GM12891 (cell line): ENCODE data around the gene NDST4.

Experiments
- DNase-seq: peaks from one replicate; pipeline ENCODE4 v3.0.0; 2011; ENCODE audit warnings: low spot score; ENCODE audit not compliant: insufficient read length
- FAIRE-seq: peaks from 2 replicates; lab custom pipeline; 2011; peaks lifted over from hg19 to GRCh38; lab: Jason Lieb, UNC
- PAX5 ChIP-seq: IDR thresholded peaks from 2 replicates; pipeline ENCODE4 v1.6.1; 2011; ENCODE audit warnings: low read length, moderate library complexity, mild to moderate bottlenecking; ENCODE audit not compliant: insufficient read depth, severe bottlenecking
- POLR2A ChIP-seq: IDR thresholded peaks from 2 replicates; pipeline ENCODE4 v1.6.1; 2011; ENCODE audit warnings: low read depth, low read length, control low read depth
- POLR2AphosphoS5 ChIP-seq: IDR thresholded peaks from 2 replicates; pipeline ENCODE4 v1.6.1; 2011; ENCODE audit warnings: low read depth, low read length, control low read depth
- POU2F2 ChIP-seq: IDR thresholded peaks from 2 replicates; pipeline ENCODE4 v1.6.1; 2011; ENCODE audit warnings: low read depth, mild to moderate bottlenecking, control low read depth, low read length, moderate library complexity
- SPI1 ChIP-seq: IDR thresholded peaks from 2 replicates; pipeline ENCODE4 v1.6.1; 2011; ENCODE audit warnings: low read depth, low read length, control low read depth
- TAF1 ChIP-seq: IDR thresholded peaks from 2 replicates; pipeline ENCODE4 v1.6.1; 2011; ENCODE audit warnings: low read depth, low read length, control low read depth

Gene NDST4

DNA sequence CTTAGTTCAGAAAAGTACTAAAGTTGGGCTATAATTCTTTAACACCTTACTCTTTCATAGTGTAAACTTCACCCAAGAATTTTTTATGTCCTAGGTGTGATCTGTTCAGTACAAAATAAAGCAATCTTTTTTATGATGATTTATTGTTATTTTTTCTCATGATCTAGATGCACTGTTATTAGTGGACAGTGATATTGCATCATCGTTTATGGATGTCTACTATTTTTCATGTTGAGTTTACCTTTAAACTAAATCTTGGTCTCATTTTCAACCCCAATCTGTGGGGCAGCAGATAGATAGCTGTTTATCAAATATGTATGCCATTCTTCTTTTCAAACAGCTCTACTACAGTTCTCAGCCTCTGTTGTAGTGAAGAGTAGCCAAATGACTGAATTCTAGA lies 299.5 kb downstream of the NDST4 start:
- DNase-seq (no peak), FAIRE-seq (no peak)
- no peak for TF ChIP-seq POLR2AphosphoS5
- no peak for TF ChIP-seq SPI1
- no peak for TF ChIP-seq POLR2A
- TF ChIP-seq POU2F2, result no peak
- TF ChIP-seq PAX5, result no peak
- TF ChIP-seq TAF1, result no peak

- FAIRE-seq (no peak), DNase-seq (no peak)
- TF ChIP-seq SPI1, result no peak
- TF ChIP-seq POU2F2, result no peak
- TF ChIP-seq PAX5, result no peak
- TF ChIP-seq TAF1, result no peak
- TF ChIP-seq POLR2AphosphoS5, result no peak
- no peak for TF ChIP-seq POLR2A
Observed at GRCh38 chr4:114811564-114812301, 301.7 kb downstream of the NDST4 start.

GRCh38 chr4:114807759-114808404 lies 305.5 kb downstream of the NDST4 start:
- FAIRE-seq (peak; percentile 90), DNase-seq (peak; percentile 9)
- TF ChIP-seq POLR2A (no peak), TAF1 (no peak), POLR2AphosphoS5 (no peak), PAX5 (no peak), SPI1 (no peak), POU2F2 (no peak)

DNA sequence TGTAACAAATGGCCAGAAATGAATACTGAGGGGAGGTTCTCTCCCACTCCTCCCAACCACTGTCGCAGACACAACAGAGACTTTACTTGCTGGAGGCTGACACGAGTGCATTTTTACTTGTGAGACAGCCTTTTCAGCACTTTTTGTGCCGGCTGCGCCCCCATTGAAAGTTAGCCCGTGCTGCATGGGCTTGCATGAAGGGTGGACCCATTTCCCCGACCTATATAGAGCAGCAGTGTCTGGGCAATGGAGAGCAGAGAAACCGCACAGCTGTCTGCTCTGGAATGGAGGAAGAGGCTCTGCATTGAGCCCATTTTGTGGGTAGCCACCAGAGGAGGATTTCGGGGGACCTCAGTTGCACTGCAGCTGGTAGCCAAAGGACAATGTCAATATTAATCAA lies 306.1 kb downstream of the NDST4 start:
- FAIRE-seq, result no peak
- DNase-seq, result no peak
- TF ChIP-seq POU2F2 (no peak), POLR2AphosphoS5 (no peak), TAF1 (no peak)

GRCh38 chr4:114791976-114792375 lies 321.4 kb downstream of the NDST4 start:
- no peak for FAIRE-seq
- TF ChIP-seq POLR2A, result no peak
- TF ChIP-seq POU2F2, result no peak
- TF ChIP-seq PAX5, result no peak
- TF ChIP-seq TAF1, result no peak
- no peak for TF ChIP-seq SPI1
- no peak for TF ChIP-seq POLR2AphosphoS5
- DNase-seq, result no peak

DNA sequence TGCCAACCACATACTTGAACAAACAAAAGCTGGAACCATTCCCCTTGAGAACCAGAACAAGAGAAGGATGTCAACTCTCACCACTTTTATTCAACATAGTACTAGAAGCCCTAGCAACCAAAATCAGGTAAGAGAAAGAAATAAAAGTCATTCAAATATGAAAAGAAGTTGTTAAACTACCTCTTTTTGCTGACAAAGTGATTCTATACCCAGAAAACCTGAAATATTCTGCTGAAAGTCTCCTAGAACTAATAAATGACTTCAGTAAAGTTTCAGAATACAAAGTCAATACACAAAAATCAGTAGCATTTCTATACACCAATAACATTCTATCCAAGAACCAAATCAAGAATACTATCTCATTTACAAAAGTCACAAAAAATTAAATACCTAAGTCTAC lies 327.9 kb downstream of the NDST4 start:
- FAIRE-seq (no peak), DNase-seq (no peak)
- TF ChIP-seq POU2F2 (no peak), PAX5 (no peak), SPI1 (no peak), POLR2A (no peak), POLR2AphosphoS5 (no peak), TAF1 (no peak)

GRCh38 chr4:114783215-114783595 lies 330.2 kb downstream of the NDST4 start:
- FAIRE-seq (no peak), DNase-seq (no peak)
- no peak for TF ChIP-seq POLR2A
- no peak for TF ChIP-seq PAX5
- TF ChIP-seq TAF1, result no peak
- TF ChIP-seq SPI1, result no peak
- no peak for TF ChIP-seq POLR2AphosphoS5
- no peak for TF ChIP-seq POU2F2

GRCh38 chr4:114782415-114783214 lies 330.8 kb downstream of the NDST4 start:
- DNase-seq, result no peak
- no peak for TF ChIP-seq POLR2AphosphoS5
- no peak for TF ChIP-seq PAX5
- no peak for TF ChIP-seq POLR2A
- no peak for TF ChIP-seq SPI1
- TF ChIP-seq POU2F2, result no peak
- TF ChIP-seq TAF1, result no peak
- FAIRE-seq, result no peak

DNA sequence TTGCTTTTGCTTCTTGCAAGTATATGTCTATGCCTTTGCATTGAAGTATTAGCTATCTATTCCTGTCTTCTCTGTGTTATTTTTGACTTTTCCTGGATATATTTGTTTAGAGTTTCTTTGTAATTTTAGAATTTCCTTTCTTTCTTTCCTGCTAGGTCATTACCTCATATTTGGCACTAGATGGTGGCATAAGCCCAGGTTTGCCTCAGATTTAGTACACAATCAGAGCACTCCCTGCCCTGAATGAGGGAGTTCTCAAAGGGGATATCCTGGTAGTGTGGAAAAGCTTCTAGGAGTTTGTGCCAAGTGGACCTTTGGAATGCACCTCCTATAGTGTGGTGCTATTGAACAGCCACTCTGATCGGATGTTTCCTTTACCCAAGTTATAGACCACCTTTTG lies 333.2 kb downstream of the NDST4 start:
- FAIRE-seq (no peak), DNase-seq (no peak)
- TF ChIP-seq POU2F2 (no peak), TAF1 (no peak), POLR2A (no peak), SPI1 (no peak), POLR2AphosphoS5 (no peak), PAX5 (no peak)
